ENCODE measurements around the gene KCNH5.

Gene KCNH5

DNA sequence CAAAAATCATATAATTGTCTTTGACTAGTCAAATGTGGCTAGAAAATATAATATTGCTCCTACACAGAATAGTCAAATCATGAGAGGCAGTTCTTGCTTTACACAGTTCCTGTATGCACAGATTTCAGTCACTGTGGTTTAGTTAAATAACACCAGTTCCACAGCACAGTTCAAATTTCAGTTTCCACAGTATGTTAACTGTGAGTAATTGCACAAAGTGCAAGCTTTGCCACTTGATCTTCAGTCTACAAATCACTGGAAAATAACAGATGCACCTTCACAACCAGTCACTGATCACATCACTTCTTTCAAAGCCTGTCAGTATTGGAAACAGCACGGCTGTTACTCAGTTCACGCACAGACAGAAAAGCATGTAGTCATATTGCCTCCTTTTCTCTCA lies 38.7 kb downstream of the KCNH5 start:
- DNase-seq (ENCODE audit: low read depth in 2 of 2): no peak

DNA sequence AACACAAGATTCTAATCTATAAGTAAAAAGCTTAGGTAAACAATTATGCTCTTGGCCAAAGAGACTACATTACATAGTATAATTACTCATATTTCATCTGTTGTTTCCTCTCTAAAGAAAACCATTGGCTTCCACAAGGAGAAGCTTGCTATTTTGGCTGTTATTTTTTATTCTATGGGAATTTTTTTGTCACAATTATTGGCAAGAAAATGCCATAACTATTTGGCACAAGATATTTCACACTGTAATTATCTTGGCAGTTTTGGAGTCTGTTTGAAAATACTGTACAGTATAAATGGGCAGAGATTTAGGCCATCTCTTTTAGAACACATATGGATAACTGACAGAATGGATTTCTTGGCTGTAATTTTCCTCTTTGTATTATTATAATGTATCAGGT lies 51.2 kb downstream of the KCNH5 start:
- DNase-seq (ENCODE audit: low read depth in 2 of 2): no peak

DNA sequence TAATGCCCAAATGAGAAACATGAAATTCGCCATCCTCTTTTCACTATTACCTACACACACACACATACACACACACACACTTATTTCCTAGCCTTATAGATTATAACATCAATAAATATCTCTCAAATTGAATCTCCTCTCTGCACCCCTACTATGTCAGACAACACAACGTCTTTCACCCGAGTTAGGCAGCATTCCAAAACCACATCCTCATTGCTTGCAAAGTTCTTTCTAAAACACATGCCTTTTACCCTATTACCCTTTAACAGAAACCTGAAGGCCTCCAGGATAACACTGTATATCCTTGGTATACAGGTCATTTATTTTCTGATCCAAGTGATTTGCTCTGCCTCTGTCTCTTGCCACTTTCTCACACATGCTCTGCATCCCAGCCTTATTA lies 56.3 kb downstream of the KCNH5 start:
- no peak for DNase-seq (ENCODE audit: low read depth in 2 of 2)

DNA sequence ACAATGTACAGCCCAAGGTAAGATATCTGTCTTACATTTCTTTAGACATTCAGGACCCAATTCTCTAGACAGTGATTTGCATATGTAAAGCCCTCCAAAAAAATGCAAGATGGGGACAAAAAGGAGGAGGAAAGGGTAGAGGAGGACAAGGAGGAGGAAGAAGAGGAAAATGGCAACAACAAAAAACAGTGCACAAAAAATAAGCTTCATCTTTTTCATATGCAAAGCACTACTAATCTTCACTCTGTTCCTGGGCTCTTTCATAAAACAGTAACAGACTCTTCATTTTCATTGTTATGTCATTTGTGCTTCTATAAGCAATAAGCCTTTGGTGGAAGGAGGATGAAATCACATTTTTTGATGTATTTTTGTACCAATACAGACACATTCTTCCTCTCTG lies 61.4 kb downstream of the KCNH5 start:
- no peak for DNase-seq (ENCODE audit: low read depth in 2 of 2)

DNA sequence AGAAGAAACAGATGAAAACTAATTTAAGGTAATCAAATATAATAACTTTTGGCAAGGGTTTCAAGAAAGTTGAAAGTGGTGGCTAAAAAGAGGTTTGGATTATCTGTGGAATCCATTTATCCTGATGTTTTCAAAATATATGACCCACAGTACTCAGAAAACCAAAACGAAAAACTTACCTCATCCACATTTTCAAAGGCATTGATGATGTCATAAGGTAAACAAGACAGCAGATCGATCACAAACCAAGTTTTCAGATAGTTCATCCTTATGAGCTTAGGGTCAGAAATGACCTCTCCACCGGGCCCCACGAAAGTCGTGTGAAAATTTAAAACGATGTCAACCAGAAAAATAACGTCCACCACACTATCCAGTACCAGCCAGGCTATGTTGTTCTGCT lies 64.6 kb downstream of the KCNH5 start:
- DNase-seq (ENCODE audit: low read depth in 2 of 2): no peak

DNA sequence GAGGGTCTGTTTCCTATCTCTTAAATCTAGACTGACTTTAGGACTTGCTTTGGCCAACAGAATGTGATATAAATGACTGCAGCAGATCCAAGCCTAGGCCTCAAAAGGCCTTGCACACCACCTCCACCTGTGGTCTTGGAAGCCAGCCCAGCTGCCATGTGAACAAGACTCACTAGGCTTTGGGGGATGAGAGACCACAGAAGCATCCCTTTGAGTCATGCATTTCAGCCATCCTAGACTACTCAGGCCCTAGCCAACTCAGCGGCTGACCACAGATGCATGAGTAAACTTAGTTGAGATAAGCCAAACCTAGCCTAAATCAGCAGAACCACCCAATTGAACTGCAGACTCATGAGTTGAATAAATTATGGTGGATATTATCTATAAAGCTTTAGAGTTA lies 87.7 kb downstream of the KCNH5 start:
- no peak for DNase-seq (ENCODE audit: low read depth in 2 of 2)

DNA sequence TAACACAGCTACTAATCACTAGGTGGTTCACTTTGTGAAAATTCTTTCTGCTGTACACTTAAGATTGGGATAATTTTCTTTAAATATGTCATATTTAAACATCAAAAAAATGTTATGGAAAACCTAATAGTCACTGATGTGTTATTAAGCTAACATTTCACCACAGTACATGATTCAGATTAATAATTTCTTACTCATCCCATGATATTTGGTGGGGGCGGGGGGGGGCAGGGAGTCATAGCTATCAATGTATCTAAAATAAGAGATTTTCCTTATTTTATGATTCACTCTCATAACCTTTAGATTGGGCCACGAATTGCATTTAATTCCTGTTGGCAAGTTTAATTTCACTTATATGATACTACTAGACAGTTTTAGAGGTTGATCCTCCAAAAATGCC lies 88.8 kb downstream of the KCNH5 start:
- DNase-seq (ENCODE audit: low read depth in 2 of 2): no peak

DNA sequence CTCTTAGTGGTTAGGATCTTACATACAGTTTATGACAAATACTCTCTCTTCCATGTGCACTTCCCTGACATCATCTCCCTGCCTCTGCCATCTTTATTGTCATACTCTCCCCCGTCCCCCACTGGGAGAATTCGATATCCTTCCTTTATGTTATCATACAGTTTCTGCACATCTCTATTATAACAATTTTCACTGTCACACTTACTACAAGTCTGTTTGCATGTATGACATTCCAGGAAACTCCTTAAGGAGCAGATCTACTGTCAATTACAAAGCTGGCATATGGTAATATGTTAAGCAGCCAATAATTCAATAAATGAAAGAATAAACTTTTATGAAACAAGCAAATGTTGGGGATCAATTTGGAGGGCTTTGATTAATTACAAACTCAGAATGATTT lies 91.1 kb downstream of the KCNH5 start:
- DNase-seq (ENCODE audit: low read depth in 2 of 2): no peak

DNA sequence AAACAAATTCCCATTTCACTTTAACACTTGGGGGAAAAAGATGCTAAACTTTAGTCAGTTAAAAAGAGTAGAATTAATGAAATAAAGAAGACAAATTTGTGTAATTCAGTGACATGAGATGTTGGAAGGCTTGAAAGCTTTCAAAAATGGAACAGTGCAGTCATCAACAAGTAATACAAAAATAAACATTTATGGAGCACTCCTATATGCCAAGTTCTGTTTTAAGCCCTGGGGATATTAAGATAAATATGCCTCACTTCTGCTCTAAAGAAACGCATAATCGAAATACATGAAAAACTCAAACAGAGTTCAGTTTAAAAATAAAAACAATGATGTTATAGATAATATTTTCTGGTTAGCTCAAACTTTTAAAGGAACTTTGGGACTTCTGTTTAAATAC lies 93.0 kb downstream of the KCNH5 start:
- DNase-seq (ENCODE audit: low read depth in 2 of 2): no peak

DNA sequence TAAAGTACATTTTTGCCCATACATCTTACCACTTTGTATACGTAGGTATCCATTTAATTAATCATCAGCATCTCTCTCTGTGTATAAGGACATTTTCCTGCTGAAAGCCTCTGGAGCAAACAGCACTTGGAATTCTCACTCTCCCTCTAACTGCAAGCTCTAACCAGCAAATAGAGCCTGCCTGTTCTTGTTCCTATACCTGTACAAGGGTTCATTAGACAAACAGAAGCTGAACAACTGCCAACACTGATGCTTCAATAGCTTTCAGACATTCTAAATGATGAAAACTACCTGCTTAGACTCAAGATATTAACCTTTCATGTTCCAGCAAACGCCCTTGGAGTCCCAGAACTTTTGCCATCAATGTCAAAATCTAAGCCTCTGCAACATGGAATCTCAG lies 98.0 kb downstream of the KCNH5 start:
- DNase-seq (ENCODE audit: low read depth in 2 of 2): no peak

DNA sequence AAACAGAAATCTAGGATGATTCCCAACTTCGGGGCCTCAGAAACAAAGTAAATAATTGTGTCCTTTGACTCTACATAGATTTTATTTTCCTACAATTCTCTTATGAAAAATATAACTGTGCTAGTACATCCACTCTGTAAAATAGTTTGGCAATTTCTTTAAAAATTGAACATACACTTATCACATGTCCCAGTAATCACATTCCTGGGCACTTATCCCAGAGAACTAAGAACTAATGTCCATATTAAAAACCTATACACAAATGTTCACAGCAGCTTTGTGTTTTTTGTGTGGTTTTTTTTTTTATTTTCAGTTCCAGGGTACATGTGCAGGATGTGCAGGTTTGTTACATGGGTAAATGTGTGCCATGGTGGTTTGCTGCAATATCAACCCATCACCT lies 99.0 kb downstream of the KCNH5 start:
- no peak for DNase-seq (ENCODE audit: low read depth in 2 of 2)

DNA sequence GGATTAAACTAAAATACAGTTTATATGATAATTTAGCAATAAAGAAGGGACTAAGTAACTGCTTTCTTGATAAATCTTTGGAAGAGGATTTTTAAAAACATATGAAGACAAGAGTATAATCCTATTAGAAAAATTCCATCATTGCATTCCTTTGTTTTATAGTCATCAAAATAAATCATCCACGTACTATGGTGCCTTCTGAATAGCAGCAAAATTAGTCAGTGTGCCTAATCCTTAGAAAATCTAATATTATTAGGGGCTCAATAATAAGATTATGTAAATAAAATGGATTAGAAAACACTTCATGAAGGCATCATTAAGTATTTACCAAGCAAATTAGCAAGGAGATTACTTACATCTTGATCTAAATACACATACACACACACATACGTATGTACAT lies 102.1 kb downstream of the KCNH5 start:
- DNase-seq (ENCODE audit: low read depth in 2 of 2): no peak

DNA sequence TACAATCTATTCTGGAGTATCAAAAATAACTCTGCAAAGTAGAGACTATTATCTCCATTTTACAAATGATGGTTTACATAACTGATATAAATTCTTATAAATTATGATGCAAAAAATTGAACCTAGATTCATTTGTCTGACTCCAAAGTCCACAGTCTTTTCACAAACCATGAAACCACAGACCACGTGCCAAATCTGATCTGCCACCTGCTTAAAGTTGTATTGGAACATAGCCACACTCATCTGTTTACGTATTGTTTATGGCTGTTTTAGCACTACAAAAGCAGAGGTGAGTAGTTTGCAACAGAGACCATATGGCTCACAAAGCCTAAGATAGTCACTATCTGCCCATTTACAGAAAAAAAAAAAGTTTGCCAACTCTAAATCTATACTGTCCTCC lies 105.3 kb downstream of the KCNH5 start:
- no peak for DNase-seq (ENCODE audit: low read depth in 2 of 2)

DNA sequence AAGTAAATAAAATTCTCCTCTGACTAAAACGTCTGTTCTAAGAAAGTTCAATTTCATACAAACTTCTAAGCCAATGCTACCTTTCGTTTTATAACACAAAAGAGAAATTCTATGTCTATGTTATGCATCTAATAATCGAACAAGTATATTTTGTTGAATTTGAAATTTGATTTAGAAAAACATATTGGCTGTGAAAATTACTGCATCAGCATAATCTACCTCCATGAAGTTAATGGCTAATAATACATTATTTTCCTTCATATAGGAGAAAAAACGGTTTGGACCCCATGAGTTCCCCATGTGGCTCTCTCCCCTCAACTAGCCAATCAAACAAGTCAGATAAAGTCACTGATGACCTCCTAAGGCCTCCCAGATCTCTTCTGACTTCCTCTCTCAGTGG lies 106.5 kb downstream of the KCNH5 start:
- no peak for DNase-seq (ENCODE audit: low read depth in 2 of 2)

DNA sequence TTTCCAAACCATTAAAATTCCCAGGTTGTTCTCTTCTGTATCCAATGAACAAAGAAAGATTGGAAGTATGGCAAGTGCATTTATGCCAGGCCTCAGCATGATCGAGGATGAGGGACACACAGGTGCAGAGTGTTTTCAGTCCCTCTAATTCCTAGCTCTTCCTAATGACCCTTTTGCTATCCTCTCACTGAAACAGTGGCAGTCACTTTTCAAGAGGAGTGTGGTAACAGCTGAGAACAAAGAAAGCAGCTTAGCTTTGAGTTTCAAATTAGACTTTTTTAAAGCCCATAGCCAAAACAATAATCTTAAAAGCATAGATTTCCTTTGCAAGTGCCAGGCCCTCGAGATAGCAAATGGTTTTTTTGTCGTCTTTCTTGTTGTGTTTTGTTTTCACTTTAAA lies 110.8 kb downstream of the KCNH5 start:
- no peak for DNase-seq (ENCODE audit: low read depth in 2 of 2)

DNA sequence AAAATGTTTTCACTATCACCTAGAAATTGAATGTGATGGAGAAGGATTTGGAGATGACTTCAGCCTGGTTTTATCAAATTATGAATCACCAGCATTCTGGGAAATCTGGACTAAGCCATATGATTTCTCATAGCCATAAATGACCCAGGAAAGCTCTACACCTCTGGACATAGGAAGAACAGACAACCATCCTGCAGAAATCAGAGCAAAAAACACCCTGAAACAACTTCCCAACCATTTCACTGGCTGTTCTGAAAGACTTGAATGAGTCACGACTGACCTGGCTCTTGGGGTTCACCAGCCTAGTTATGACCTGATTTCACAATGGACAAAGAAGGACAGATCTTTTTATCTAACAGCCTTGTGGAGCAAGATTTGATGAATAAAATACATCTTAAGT lies 123.8 kb downstream of the KCNH5 start:
- no peak for DNase-seq (ENCODE audit: low read depth in 2 of 2)

DNA sequence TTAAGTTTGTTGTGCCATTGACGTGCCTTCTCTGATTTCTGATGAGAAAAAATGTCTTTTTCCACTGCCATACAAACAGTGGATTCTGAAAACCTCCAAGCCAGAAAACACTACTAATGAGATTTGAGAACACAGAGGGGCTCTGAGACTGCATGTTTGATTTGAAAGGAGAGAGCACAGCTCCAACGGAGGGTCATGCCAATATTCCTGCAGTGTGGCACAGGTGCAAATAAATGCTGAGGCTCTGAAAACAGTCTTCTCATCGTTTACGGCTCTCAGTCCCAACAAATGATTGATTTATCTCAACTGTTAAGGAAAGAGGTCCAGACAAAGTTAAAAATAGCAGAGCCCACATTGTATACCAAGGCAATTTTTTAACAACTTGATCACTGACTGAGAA lies 128.7 kb downstream of the KCNH5 start:
- DNase-seq (ENCODE audit: low read depth in 2 of 2): no peak

DNA sequence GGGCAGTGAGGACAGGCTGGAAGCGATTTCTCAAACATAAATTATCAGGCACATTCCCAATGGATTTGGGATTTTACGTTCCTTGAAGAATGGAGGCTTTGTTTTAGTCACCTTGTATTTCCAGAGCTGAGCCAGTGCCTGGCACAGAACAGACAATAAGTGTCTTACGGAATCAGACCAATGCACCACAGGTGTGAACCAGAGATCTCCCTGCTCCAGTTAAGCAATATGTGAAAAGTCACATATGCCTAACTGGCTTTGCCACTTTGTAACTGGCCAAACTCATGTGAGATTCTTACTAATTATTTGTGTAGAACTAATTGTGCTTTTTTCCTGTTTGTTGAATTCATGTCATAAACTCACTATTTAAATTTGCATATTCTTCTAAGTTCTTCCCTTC lies 130.4 kb downstream of the KCNH5 start:
- no peak for DNase-seq (ENCODE audit: low read depth in 2 of 2)

DNA sequence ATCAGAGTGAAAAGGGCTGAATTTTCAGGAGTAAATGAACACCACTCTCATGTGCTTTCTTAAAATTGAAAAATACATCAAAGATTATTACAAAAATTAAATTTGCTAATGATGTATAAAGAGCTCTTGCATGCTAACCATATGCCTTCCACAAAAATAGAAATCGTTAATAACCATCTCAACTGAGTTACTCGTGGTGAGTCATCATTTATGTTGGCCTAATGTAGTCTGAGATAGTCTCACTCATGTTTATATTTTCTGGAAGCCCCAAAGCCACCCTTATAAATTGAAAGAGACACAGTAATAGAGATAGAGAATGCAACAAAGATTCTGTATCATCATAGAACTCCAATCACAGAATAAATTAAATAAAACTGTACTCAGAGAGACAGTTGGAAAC lies 131.2 kb downstream of the KCNH5 start:
- no peak for DNase-seq (ENCODE audit: low read depth in 2 of 2)

DNA sequence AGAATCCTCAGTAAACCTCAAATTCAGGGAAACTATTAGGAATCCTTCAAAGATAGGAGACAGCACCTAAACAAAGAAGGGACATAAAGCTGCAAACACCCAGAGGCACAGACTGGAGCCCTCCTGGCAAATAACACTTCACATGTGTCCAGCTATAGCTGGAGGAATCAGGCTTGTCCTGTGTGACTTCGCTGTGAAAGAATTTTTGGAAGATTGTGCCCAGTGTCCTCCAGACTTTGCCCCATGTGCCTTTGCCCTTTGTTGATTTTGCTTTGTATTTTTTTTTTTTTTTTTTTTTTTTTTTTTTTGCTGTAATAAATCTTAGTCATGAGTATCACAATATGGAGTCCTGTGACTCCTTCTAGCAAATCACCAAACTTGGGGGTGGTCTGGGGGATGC lies 136.8 kb downstream of the KCNH5 start:
- no peak for DNase-seq (ENCODE audit: low read depth in 2 of 2)

DNA sequence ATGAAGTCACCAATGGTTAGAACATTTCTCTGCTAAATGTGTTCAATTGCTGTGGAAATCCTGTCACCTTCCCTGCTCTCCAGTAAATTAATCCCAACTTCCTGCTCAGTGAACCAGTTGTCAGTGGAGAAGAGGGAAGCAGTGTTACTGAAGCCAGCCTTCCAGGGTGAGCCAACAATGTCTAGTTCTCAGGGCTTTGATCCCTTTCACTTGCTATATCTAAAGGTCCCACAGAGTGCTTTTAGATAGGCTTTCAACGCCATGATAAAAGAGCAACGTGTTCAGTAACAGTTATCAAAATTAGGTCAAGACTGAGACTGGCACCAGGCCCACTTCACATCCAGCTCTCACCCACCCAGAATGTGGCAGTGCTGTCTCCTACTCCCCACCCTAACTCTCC lies 139.7 kb downstream of the KCNH5 start:
- no peak for DNase-seq (ENCODE audit: low read depth in 2 of 2)

DNA sequence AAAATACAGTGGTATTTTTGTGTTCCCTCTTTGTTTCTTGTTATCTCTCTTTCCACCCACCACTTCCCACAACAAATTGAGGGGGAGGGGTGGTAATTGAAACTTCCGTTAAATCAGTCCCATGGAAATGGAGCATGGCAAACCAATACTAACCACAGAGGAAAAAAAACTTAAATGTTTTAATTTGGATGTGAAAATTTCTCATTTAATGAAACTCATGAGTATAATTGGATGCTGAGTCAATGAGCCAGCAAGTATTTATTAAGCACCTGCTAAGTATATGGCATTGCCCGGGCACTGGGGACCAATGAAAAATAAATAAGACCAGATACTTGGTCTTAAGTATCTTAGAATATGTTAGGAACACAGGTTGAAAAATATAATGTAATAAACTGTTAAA lies 147.5 kb downstream of the KCNH5 start:
- no peak for DNase-seq (ENCODE audit: low read depth in 2 of 2)

DNA sequence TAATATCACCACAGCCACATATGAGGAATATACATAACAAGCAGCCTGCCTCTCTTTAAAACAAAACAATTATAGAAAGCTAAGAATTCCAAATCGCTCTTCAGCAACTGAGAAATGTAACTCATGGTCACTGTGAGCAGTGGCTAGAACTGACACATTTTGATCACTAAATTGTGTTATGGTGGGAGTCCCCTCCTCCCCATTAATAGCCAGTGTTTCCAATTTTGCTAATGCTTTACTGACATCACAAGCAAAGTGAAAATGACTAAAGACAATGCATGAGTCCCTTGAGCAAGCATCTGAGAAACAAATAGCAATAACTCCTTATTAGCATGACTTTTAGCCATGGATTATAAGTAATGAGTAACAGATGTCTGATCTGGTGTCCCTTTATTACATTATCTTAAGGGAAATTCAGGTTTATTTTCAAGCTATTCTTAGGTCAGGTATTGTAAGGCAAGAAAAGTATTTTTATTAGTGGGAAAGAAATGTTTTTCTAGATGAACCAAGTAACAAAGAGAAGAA lies 148.3 kb downstream of the KCNH5 start:
- no peak for DNase-seq (ENCODE audit: low read depth in 2 of 2)

DNA sequence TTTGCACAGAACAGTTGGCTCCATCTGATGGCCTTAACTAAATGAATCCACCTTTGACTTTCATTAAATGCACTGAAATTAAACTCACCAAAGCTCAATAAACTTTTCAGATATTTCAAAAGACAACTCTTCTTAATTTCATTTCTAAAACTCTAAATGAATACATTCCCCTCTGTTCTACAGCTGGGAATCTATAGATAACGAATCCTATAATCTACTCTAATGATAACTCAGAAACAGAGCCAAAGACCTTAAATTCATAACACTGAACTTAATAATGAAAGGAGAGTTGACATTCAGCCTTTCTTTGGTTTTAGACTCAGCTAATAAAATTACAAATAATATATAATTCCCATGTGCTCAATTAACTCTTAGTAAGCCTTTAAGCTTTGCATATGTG lies 150.5 kb downstream of the KCNH5 start:
- no peak for DNase-seq (ENCODE audit: low read depth in 2 of 2)

DNA sequence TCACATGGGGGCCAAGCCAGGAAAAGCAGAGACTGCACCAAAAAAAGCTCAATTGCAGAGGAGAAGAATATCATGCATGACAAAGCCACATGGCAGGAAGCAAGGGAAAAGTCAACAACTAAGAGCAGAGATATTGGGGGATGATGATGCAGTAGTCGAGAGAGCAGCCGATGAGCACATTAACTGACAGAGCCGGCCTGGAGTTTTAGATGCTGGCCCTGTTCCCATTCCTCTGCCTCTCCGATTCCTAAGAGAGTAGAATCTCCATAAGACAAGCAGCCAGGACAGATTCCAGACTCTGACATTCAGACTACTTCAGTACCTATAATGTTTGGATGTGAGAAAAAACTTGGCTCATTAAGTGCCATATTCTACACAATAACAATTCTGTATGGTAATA lies 155.9 kb downstream of the KCNH5 start:
- no peak for DNase-seq (ENCODE audit: low read depth in 2 of 2)
